H9 (cell line): ENCODE data around the gene CDS1. TPM values are rescaled to one million over a fixed set of nuclear protein-coding genes. Genes with fewer than 3 reads are reported as not detected.

Source experiments
- DNase-seq: peaks from one replicate; pipeline ENCODE4 v3.0.0-alpha.2; 2017
- H2AFZ ChIP-seq: one replicate; pipeline ENCODE4 v1.6.1; 2013; ENCODE audit warnings: mild to moderate bottlenecking, low read length, control low read depth, moderate library complexity
- H2AK5ac ChIP-seq: 2 replicates; pipeline ENCODE4 v1.6.1; 2013; ENCODE audit warnings: low read length, control low read depth, mixed read lengths; ENCODE audit not compliant: insufficient read length
- H2BK120ac ChIP-seq: one replicate; pipeline ENCODE4 v1.6.1; 2013; ENCODE audit warnings: low read depth, mild to moderate bottlenecking, low read length, control low read depth, inconsistent platforms; ENCODE audit not compliant: poor library complexity, severe bottlenecking
- H2BK12ac ChIP-seq: 2 replicates; pipeline ENCODE4 v1.6.1; 2013; ENCODE audit warnings: low read length, control low read depth, mixed read lengths, low read depth; ENCODE audit not compliant: insufficient read length
- H2BK15ac ChIP-seq: 2 replicates; pipeline ENCODE4 v1.6.1; 2013; ENCODE audit warnings: low read depth, low read length, control low read depth
- H2BK20ac ChIP-seq: one replicate; pipeline ENCODE4 v1.6.1; 2013; ENCODE audit warnings: low read depth, mild to moderate bottlenecking, low read length, control low read depth, inconsistent platforms; ENCODE audit not compliant: poor library complexity, severe bottlenecking
- H2BK5ac ChIP-seq: 2 replicates; pipeline ENCODE4 v1.6.1; 2013; ENCODE audit warnings: low read length, control low read depth, mixed read lengths; ENCODE audit not compliant: insufficient read length
- H3K14ac ChIP-seq: 2 replicates; pipeline ENCODE4 v1.6.1; 2013; ENCODE audit warnings: low read length, control low read depth; ENCODE audit not compliant: insufficient read depth
- H3K18ac ChIP-seq: 2 replicates; pipeline ENCODE4 v1.6.1; 2013; ENCODE audit warnings: low read depth, mild to moderate bottlenecking, mixed read lengths, low read length, control low read depth; ENCODE audit not compliant: insufficient read length
- H3K23ac ChIP-seq: 2 replicates; pipeline ENCODE4 v1.6.1; 2013; ENCODE audit warnings: low read length, control low read depth, mixed read lengths, low read depth; ENCODE audit not compliant: insufficient read length
- H3K23me2 ChIP-seq: 2 replicates; pipeline ENCODE4 v1.6.1; 2013; ENCODE audit warnings: low read depth, mild to moderate bottlenecking, mixed read lengths, low read length, control low read depth; ENCODE audit not compliant: insufficient read length, poor library complexity, severe bottlenecking
- H3K27ac ChIP-seq: 2 replicates; pipeline ENCODE4 v1.5.1; 2013; ENCODE audit warnings: low read length, control low read depth, mixed read lengths, low read depth; ENCODE audit not compliant: insufficient read length
- H3K27me3 ChIP-seq: 2 replicates; pipeline ENCODE4 v1.6.1; 2013; ENCODE audit warnings: low read length, control low read depth, inconsistent platforms; ENCODE audit not compliant: insufficient read depth
- H3K4ac ChIP-seq: 2 replicates; pipeline ENCODE4 v1.6.1; 2013; ENCODE audit warnings: low read depth, mild to moderate bottlenecking, control low read depth, inconsistent platforms, low read length, moderate library complexity
- H3K4me1 ChIP-seq: 2 replicates; pipeline ENCODE4 v1.6.1; 2013; ENCODE audit warnings: low read length, control low read depth, inconsistent platforms; ENCODE audit not compliant: insufficient read depth
- H3K4me2 ChIP-seq: 2 replicates; pipeline ENCODE4 v1.6.1; 2013; ENCODE audit warnings: low read length, control low read depth, mixed read lengths; ENCODE audit not compliant: insufficient read length, insufficient read depth
- H3K56ac ChIP-seq: 2 replicates; pipeline ENCODE4 v1.6.1; 2013; ENCODE audit warnings: low read depth, mild to moderate bottlenecking, mixed read lengths, low read length, control low read depth; ENCODE audit not compliant: insufficient read length
- H3K79me1 ChIP-seq: 2 replicates; pipeline ENCODE4 v1.6.1; 2013; ENCODE audit warnings: low read depth, mild to moderate bottlenecking, moderate library complexity, low read length, control low read depth, inconsistent platforms; ENCODE audit not compliant: insufficient read depth, poor library complexity, severe bottlenecking
- H3K79me2 ChIP-seq: 2 replicates; pipeline ENCODE4 v1.6.1; 2013; ENCODE audit warnings: low read length, control low read depth, inconsistent platforms; ENCODE audit not compliant: insufficient read depth
- H3K9ac ChIP-seq: 2 replicates; pipeline ENCODE4 v1.6.1; 2013; ENCODE audit warnings: low read length, control low read depth, mixed read lengths; ENCODE audit not compliant: insufficient read length; ENCODE audit errors: extremely low read depth
- H3K9me3 ChIP-seq: one replicate; pipeline ENCODE4 v1.6.1; 2013; ENCODE audit warnings: low read depth, low read length, inconsistent platforms; ENCODE audit not compliant: control insufficient read depth
- H3T11ph ChIP-seq: one replicate; pipeline ENCODE4 v1.6.1; 2013; ENCODE audit warnings: mild to moderate bottlenecking, low read length, control low read depth, inconsistent platforms
- H4K20me1 ChIP-seq: one replicate; pipeline ENCODE4 v1.6.1; 2013; ENCODE audit not compliant: control insufficient read depth, insufficient read length, insufficient read depth
- H4K5ac ChIP-seq: 2 replicates; pipeline ENCODE4 v1.6.1; 2013; ENCODE audit warnings: low read depth, mild to moderate bottlenecking, mixed read lengths, low read length, control low read depth; ENCODE audit not compliant: insufficient read length
- H4K8ac ChIP-seq: replicated peaks from 2 replicates; pipeline ENCODE4 v1.6.1; 2013; ENCODE audit warnings: low read length, control low read depth, mixed read lengths, low read depth; ENCODE audit not compliant: insufficient read length
- H4K91ac ChIP-seq: 2 replicates; pipeline ENCODE4 v1.6.1; 2013; ENCODE audit warnings: low read depth, mild to moderate bottlenecking, moderate library complexity, mixed read lengths, low read length, control low read depth; ENCODE audit not compliant: insufficient read length
- H3K27ac Mint-ChIP-seq, 3 experiments: 2 replicates in 2 of 3; 3 replicates in 1 of 3; pipeline ENCODE4 v1.8.0; 2020 to 2021; ENCODE audit warnings: mixed read lengths in 3 of 3, mild to moderate bottlenecking in 1 of 3, moderate library complexity in 1 of 3
- H3K27me3 Mint-ChIP-seq: 2 replicates; pipeline ENCODE4 v1.8.0; 2021; ENCODE audit warnings: low read depth, mild to moderate bottlenecking, moderate library complexity, mixed read lengths
- H3K36me3 Mint-ChIP-seq, 3 experiments: 2 replicates in 2 of 3; 3 replicates in 1 of 3; pipeline ENCODE4 v1.8.0; 2020 to 2021; ENCODE audit warnings: low read depth in 3 of 3, mixed read lengths in 3 of 3; ENCODE audit not compliant: insufficient read depth in 1 of 3
- H3K4me1 Mint-ChIP-seq, 2 experiments: 2 replicates each; pipeline ENCODE4 v1.8.0; 2020; ENCODE audit warnings: mixed read lengths in 2 of 2
- H3K4me3 Mint-ChIP-seq, 2 experiments: 2 replicates in 1 of 2; 3 replicates in 1 of 2; pipeline ENCODE4 v1.8.0; 2020 to 2021; ENCODE audit warnings: mild to moderate bottlenecking in 2 of 2, mixed read lengths in 2 of 2, moderate library complexity in 1 of 2
- H3K9me3 Mint-ChIP-seq, 2 experiments: 2 replicates in 1 of 2; 3 replicates in 1 of 2; pipeline ENCODE4 v1.8.0; 2020; ENCODE audit warnings: mild to moderate bottlenecking in 2 of 2, mixed read lengths in 2 of 2, moderate library complexity in 1 of 2
- CTCF ChIP-seq: fragments of 200-600 bp; sonication (generic); conservative IDR thresholded peaks from 3 replicates; pipeline ENCODE4 v1.8.0; 2021; ENCODE audit warnings: antibody characterized with exemption, mild to moderate bottlenecking
- WGBS: extraction: QIAGEN DNeasy Blood & Tissue Kit; methylation state at CpG from one replicate; pipeline ENCODE4 v1.1.7; 2013; ENCODE audit warnings: missing lambda C conversion rate, low lambda C conversion rate, mixed read lengths; ENCODE audit not compliant: insufficient read length; ENCODE audit errors: extremely low coverage; 5-methylcytosine and 5-hydroxymethylcytosine counted together
- total RNA-seq: library from RNA; stranded (reverse); gene quantifications from 2 replicates; pipeline ENCODE4 v1.2.1, GENCODE V29; 2021

Gene CDS1
- total RNA-seq, 1 experiment from 2014 or later = 7.5 TPM

GRCh38 chr4:84691170-84691691 is 108.3 kb downstream of the CDS1 start:
- no peaks in the 10 kb centered on the region for H3K9me3 Mint-ChIP-seq
- peaks cover 22 to 77% (median 61%) of the 10 kb centered on the region in 3 experiments; a peak in 6 of 7 replicates for H3K36me3 Mint-ChIP-seq
- H3T11ph ChIP-seq = no peak overlapping the region
- H3K4me1 ChIP-seq = no peaks in the 10 kb centered on the region; the same call in 1 of the 2 replicates
- H3K14ac ChIP-seq = no peak overlapping the region
- H3K79me2 ChIP-seq = no peaks in the 10 kb centered on the region
- H4K20me1 ChIP-seq = no peaks in the 10 kb centered on the region
- H3K4me3 Mint-ChIP-seq = no peak overlapping the region
- no peak overlapping the region for H3K4ac ChIP-seq
- H3K18ac ChIP-seq = no peak overlapping the region
- no peak overlapping the region for H2BK12ac ChIP-seq
- H3K27me3 ChIP-seq = no peaks in the 10 kb centered on the region
- no peak overlapping the region for H2AK5ac ChIP-seq
- no peak overlapping the region for H3K9ac ChIP-seq
- H3K9me3 ChIP-seq = no peaks in the 10 kb centered on the region
- H2BK5ac ChIP-seq = no peak overlapping the region
- no CpG with 5 or more reads among the region's 1 CpG for WGBS
- H2AFZ ChIP-seq = no peak overlapping the region
- TF ChIP-seq CTCF = no peak
- H3K23ac ChIP-seq = no peak overlapping the region
- no peak overlapping the region for H4K5ac ChIP-seq
- no peak overlapping the region for H2BK120ac ChIP-seq
- H3K4me2 ChIP-seq = no peak overlapping the region
- peak overlapping the region in 2 of 3 experiments; percentile 3 to 47; a peak in 3 of 7 replicates for H3K27ac Mint-ChIP-seq
- H3K23me2 ChIP-seq = no peaks in the 10 kb centered on the region
- peaks cover 7 to 10% of the 10 kb centered on the region in 2 experiments for H3K4me1 Mint-ChIP-seq
- no peak overlapping the region for H3K56ac ChIP-seq
- no peaks in the 10 kb centered on the region for H3K27me3 Mint-ChIP-seq
- H3K27ac ChIP-seq = no peak overlapping the region
- DNase-seq = no peak
- H3K79me1 ChIP-seq = no peaks in the 10 kb centered on the region
- no peak overlapping the region for H4K91ac ChIP-seq
- no peak overlapping the region for H2BK20ac ChIP-seq
- H4K8ac ChIP-seq = no peak overlapping the region
- no peak overlapping the region for H2BK15ac ChIP-seq
